Left colon (tissue), 2 donors: ENCODE data around the gene RAB8A. TPM values are rescaled to one million over a fixed set of nuclear protein-coding genes. Genes with fewer than 3 reads are reported as not detected.
"Not testable (repeated sequence)": the region's sequence is repeated elsewhere in the genome, so short reads cannot be mapped to it uniquely, and the experiment has no call there.

ENCODE experiments used
- ATAC-seq: fragments of 200-7000 bp; cut with Tn5 transposase; one replicate; pipeline ENCODE4 v1.9.1; 2020; ENCODE audit warnings: mild to moderate bottlenecking, moderate library complexity
- DNase-seq, 2 donors: peaks; one replicate each; pipeline ENCODE4 v3.0.0-alpha.2; 2020
- intact Hi-C, 2 donors: fragments of 100-400 bp; cut with DNase I in 1 of 2; cut with micrococcal nuclease in 1 of 2; formaldehyde crosslinking; loops; one replicate each; pipeline versions ENCODE4 v1.11.2 to v1.14.0; 2022; cut with DNase I, micrococcal nuclease
- total RNA-seq, 2 donors: library from RNA; stranded (reverse); fragmentation: NEBNext Ultra II Directional; extraction: Animal tissue kit (Norgen Biotek cat#: 25700); gene quantifications; one replicate each; pipeline ENCODE4 v1.2.1, GENCODE V29; 2021
- donor health status: DM: no; HTN: no; CAD: no.
- donor health status: DM: yes; HTN: yes; CAD: no.

RAB8A gene
- total RNA-seq, 2 donors from 2014 or later: 143 to 172 TPM

DNA sequence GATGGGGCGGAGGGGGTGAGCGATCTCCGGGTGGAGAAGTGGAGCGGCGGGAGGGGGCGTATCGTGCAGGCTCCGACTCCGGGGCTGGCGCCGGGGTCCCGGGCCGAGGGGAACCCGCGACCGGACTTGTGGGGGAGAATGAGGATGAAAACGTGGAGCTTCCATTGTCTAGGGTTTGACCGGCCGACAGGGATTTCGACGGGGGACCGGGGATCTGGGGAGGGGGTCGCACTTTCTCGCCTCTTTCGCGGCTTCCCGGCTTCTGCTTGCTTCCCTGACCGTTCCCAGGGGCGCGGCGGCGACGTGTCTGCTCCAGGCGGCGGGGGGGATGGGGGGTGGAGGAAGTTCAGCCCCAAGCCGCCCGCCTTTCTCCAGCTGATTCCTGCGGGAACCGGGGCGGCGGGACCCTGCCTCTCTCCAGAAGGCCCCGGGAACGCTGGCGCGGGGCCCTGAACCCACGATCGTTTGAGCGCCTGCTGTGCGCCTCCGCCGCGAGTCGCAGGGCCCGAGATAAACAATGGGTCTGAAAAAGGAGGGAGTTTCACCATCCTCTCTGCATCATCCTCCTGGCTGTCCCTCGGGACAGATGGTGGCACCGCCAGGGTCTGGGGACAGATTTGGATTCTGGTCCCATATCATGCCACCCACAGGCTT is 34.6 kb upstream of the RAB8A start:
- DNase-seq (peak; percentile 58 to 87), ATAC-seq (peak; percentile 52)
- intact Hi-C loops: no loop called here

DNA sequence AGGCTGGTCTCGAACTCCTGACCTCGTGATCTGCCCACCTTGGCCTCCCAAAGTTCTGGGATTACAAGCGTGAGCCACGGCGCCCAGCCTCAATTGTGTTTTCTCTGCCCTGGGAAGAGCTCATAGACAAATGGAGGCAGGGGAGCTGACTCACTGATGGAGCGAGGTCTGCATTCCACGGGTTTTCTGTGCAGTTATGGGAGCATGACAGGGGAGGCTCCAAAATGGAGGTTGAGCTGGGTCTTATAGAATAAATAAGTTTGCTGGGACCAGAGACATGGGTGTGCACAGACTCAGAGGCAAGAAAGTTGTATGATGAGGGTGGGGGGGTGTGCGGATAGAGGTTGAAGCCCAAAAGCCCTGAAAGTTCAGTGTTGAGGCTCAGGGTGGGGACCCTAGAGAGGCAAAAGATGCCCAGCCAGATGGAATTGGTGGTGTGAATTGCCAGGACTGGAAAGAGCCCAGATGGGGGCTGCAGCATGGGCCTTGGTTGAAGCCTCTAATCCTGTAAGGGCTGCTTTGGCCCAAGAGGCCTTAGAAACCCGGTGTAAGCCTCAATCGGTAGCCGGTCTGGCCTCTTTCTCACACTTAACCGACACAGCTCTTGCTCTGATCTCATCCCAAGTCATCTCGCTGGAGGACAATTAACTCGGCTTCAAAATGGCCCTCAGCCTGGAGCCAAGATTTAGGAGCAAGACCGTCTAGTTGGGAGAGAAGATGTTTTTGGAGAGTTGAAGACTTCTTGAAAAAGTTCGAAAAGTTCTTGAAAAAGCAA is 33.5 kb upstream of the RAB8A start:
- intact Hi-C loops: no loop called here
- ATAC-seq: no peak
- DNase-seq: peak; percentile 41 to 42

DNA sequence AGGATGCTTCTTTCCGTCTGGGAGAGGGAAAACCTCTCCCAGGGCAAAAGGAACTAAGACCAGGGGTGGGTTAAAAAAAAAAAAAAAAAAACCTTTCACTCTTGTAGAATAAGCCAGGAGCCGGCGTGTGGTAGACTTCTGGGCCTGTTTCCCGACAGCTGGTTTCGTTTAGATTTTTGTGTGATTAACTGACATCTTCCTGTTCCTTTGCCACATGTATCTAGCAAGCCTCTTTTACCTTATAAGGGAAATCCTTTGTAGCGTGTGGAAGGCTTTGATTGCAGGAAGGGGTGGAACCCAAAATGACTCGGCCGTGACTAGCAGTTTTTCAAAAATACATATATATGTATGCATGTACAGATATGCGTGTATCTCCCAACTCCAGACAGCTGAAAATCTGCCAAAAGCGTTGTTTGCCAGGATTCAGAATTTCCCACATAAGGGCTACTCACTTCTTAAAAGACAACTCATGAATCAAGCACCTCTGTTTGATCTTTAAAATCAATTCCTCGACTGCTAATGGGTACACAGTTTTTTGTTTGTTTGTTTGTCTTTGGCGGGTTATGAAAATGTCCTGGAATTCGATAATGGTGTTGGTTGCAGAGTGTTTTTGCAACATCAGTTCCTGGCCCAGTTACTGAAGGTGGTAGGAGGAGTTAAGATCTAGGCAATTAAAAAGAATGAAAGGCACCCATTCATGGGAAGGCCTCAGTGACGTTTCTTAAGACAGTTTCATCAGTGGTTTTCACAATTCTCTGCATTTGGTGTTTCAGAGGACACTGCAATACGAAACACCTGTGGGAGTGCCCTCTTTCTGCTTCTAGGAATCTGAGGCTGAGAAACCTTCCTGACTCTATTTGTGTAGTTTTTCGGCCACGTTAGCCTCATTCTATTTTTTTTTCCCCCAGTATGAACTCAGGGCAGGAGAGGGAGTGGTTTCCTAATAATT is 32.7 kb upstream of the RAB8A start:
- DNase-seq: peak; percentile 73 to 80
- ATAC-seq: peak; percentile 31
- intact Hi-C loops: no loop called here

DNA sequence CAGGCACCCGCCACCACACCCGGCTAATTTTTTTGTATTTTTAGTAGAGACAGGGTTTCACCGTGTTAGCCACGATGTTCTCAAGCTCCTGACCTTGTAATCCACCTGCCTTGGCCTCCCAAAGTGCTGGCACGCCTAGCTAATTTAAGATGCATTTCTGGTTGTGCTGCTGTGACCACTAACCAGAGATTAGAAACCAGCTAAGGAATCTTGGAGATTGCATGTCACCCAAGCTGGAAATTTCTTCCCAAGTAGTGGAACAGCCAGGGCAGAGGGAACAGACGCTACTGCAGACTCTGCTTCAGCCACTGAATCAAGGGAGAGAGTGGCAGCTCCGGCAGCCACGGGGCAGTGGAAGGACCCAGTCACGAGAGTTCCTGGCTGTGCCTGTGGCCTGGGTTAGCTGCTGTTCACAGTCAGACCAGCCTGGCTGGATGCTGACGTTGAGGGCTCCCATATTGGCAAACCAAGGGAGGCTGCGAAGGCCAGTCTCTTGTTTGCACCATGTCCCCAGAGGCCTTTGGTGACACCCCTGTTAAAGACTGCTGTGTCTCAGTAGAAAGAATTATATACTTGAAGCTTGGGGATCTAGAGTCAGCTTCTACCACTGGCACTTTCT is 27.5 kb upstream of the RAB8A start:
- ATAC-seq (no peak), DNase-seq (no peak)
- intact Hi-C loops: no loop called here

DNA sequence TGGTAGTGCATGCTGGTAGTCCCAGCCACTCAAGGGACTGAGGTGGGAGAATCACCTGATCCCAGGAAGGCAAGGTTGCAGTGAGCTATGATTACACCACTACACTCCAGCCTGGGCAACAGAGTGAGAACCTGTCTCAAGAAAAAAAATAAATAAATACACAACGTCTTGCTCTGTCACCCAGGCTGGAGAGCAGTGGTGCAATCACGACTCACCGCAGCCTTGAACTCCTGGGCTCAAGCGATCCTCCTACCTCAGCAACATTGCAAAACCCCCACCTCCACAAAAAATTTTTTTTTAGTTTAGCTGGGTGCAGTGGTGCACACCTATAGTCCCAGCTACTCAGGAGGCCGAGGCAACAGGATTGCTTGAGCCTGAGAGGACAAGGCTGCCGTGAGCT is 26.6 kb upstream of the RAB8A start:
- intact Hi-C loops: no loop called here
- ATAC-seq (no peak), DNase-seq (no peak)

DNA sequence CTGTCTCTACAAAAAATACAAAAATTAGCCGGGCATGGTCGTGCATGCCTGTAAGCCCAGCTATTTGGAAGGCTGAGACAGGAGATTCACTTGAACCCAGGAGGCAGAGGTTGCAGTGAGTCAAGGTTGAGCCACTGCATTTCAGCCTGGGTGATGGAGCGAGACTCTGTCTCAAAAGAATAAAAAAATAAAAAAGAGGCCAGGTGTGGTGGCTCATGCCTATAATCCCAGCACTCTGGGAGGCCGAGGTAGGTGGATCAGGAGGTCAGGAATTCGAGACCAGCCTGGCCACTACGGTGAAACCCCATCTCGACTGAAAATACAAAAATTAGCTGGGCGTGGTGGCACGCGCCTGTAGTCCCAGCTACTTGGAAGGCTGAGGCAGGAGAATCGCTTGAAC is 24.3 kb upstream of the RAB8A start:
- intact Hi-C loops, ATAC-seq: not testable (repeated sequence)

DNA sequence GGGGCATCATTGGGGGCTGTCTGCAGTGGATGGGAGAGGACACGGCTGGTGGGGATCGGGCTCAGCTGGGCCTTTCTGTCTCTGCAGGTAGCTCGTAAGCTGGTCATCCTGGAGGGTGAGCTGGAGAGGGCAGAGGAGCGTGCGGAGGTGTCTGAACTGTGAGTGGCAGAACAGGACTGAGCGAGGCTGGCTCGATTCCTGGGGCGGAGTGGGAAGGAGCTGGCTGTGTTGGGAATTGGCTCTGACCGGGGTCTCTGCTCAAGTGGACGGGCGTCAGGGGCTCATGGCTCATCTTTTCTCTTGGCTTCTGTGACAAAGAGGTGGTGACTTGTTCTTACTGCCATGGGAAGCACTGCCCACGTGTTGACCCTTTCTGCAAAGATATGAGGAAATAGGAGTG is 23.7 kb upstream of the RAB8A start:
- peak; percentile 43 for ATAC-seq
- DNase-seq: no peak
- intact Hi-C loops: no loop called here

More for the DNA sequence above, 24.3 kb upstream of the RAB8A start:
- DNase-seq: not testable (repeated sequence)

DNA sequence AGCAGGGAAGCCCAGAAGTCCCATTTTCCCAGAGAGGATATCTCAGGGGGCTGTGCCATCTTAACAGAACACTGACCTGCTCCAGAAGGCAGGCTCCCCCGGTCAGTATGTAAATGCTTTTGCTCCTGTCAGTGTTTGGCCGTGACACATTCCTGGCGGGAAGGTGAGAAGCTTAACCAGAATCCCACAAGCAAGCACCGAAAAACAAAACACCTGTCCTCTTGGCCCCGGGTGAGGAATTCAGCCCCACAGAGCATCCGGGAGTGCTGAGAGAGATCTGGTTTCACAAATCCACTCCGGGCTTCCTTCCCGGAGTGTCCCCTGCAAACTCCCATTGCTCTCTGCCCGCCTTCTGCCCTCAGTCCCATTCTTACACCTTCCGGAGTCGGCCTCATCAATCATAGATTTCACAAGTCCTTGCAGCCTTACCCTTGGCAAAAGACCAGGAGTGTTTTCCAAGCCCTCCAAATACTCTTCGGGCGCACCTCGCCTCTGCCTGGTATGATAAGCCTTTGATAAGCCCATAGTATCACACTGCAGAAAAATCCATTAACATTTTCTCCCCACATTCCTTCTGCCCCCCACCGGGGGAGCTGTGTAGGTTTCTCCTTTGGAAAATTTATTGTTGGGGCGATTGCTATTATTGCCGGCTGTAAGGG is 23.2 kb upstream of the RAB8A start:
- peak; percentile 62 for ATAC-seq
- intact Hi-C loops: no loop called here
- peak in 1 of 2 donors; percentile 67 for DNase-seq

DNA sequence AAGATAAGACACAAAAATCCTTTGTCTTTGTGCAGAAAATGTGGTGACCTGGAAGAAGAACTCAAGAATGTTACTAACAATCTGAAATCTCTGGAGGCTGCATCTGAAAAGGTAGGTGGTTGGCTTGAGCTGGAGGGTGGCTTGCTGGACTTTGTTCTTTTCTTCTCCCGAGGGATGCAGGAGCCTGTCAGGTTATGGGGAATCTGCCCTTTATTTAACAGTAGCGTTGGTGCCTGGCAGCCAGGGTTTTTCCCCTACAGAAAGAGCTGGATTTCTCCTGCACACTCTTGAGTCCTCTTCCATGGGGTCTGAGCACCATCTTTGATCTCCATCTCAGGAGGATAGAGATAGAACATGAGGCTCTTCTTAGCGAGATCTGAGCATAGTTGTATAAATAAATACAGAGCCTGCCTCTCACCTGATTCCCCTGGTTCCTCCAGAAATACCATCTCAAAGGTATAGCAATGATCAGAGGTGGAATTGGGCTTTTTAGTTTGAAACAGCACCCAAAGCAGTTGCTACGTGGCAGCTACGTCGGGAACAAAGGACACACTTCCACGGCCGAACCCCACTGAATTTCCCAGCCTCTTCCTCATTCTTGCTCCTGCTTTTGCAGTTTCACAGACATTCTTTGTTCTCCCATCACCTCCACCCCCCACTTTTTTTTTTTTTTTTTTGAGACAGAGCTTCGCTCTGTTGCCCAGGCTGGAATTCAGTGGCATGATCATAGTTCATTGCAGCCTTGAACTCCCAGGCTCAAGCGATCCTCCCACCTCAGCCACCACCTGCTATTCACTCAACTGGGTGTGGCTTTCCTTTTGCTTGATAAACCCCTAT is 22.5 kb upstream of the RAB8A start:
- DNase-seq: no peak
- peak; percentile 59 for ATAC-seq
- intact Hi-C loops: no loop called here

DNA sequence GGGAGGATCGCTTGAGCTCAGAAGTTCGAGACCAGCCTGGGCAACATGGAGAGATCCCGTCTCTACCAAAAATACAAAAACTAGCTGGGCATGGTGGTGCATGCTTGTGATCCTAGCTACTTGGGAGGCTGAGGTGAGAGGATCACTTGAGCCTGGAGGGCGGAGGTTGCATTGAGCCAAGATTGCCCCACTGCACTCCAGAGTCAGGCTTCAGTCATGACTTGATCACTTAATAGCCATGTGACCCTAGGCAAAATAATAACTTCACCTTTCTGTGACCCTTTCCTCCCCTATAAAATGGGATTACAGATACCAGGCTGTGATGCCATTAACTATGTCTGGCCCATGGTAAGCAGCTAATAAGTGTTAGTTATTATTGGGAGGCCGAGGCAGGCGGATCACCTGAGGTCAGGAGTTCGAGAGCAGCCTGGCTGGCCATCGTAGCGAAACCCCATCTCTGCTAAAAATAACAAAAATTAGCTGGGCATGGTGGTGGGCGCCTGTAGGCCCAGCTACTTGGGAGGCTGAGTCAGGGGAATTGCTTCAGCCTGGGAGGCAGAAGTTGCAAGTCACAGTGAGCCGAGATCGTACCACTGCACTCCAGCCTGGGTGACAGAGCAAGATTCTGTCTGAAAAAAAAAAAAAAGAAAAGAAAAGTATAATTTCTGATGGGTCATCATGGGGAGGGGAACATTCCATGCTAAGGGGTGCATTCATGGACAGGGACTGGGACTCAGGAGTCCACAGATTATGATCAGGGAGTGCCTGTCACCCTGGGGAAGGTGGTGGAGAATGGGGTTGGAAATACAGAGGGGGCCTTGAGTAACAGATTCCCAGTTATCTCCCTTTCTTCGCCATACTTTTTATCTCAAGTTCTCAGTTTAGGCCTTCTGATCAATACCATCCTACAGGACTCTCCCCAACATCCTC is 19.9 kb upstream of the RAB8A start:
- ATAC-seq (no peak), DNase-seq (no peak)
- intact Hi-C loops: no loop called here

DNA sequence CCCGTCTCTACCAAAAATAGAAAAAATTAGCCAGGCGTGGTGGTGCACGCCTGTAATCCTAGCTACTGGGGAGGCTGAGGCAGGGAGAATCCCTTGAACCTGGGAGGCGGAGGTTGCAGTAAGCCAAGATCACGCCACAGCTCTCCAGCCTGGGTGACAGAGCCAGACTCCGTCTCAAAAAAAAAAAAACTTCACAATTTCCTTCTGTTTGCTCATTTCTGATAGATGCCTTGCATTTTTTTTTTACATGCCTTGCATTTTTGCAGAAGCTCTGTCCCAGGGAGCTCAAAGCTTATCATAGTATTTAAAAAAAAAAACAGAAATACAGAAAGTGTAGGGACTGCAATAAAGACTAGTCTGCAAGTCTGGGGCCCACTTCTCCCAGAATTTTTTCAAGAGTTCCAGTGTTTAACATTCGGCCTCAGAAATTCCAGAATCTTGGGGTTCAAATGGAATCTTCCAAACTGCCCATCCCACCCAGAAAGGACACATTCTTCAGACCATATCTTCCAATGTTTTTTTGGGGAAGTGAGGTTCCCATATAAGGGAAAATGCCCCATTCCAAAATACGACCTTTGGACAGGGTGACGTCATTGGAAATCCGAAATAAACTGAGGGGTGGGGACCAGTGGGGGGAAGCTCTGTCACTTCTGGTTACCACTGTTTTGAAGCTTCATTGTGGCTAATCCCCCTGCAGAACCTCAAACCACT is 17.2 kb upstream of the RAB8A start:
- ATAC-seq (no peak), DNase-seq (no peak)
- intact Hi-C loops: no loop called here

DNA sequence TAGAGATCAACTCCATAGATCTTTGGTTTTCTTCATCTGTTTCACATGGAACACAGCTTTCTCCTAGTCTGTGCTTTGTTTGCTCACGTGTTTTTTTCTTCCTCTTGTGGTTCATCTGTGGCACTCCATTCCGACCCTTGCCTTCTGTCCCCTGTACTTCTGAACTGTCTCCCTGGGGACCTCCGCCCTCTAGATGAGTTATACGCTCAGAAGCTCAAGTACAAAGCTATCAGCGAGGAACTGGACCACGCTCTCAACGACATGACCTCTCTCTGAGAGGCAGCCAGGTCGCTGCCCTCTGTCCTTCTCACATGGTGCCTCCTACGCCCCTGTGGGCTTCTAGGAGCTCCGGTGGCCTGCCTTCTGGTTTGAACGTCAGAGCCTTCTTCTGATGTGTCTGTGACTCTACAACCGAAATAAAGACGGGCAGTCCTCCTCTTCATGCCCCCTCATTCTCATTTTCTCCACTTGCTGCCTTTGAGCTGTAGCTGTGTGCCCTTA is 16.6 kb upstream of the RAB8A start:
- DNase-seq (no peak), ATAC-seq (no peak)
- intact Hi-C loops: no loop called here

DNA sequence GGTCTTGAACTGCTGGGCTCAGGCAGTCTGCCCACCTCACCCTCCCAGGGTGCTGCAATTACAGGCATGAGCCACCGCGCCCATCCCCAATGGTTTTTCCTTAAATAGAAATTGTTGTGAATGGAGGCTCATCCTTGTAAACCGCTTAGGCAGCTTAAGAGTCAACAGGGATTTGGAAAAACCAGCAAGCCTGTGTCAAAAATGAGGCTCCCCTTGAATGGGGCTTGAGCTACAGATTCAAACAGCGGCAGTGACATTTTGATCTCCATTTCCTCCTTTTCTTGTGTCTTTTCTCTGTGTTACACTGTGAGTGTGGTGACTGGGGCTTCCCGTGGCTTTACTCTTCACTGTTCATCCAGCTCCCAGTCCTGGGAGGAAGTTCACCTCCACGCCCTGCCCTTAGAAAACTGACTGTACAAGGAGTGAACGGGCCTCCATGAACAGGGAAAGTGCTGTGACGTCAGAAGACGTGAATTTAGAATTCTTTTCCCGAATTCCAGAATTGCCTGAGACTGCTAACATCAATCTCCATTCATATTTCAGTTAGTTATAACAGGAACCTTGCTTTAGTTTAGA is 15.3 kb upstream of the RAB8A start:
- ATAC-seq (peak; percentile 40), DNase-seq (no peak)
- intact Hi-C loops: no loop called here

DNA sequence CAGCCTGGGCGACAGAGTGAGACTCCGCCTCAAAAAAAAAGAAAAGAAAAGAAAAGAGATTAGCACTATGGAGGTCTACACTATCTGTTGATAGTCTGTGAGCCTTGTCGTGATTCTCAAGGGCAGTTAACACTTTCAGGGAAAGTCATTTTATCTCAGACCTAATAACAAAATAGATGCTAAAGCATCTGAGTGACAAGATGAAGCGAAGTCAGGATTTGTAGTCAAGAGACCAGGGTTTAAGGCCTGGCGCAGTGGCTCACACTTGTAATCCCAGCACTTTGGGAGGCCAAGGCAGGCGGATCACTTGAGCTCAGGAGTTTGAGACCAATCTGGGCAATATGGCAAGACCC is 13.3 kb upstream of the RAB8A start:
- ATAC-seq (no peak), DNase-seq (no peak)
- intact Hi-C loops: no loop called here

DNA sequence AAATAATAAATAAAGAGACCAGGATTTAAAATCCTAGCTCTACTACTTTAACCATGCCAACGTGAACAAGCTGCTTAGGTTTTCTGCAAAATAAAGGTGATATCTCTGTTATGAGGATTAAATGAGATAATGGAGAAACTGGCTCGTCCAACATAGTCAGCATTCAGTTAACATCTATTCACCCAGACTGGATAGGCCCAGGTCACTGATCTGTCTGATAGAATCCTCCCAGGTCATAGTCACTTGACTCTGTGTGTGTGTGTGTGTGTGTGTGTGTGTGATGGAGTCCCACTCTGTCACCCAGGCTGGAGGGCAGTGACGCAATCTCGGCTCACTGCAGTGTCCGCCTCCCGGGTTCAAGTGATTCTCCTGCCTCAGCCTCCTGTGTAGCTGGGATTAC is 12.9 kb upstream of the RAB8A start:
- ATAC-seq (no peak), DNase-seq (no peak)
- intact Hi-C loops: no loop called here
